Osteocyte (in vitro differentiated cells): ENCODE data around the gene STAT5B. TPM values are rescaled to one million over a fixed set of nuclear protein-coding genes. Genes with fewer than 3 reads are reported as not detected.
A peak's percentile ranks its signal among the peaks of the same experiment; 100 is the strongest.

Experiments
- DNase-seq: peaks from one replicate; pipeline ENCODE4 v3.0.0; 2021; ENCODE audit warnings: mixed read lengths; ENCODE audit not compliant: unreplicated experiment; ENCODE audit errors: extremely low spot score
- H3K27ac Mint-ChIP-seq: one replicate; pipeline ENCODE4 v1.8.0; 2021; ENCODE audit warnings: mild to moderate bottlenecking, mixed read lengths; ENCODE audit not compliant: unreplicated experiment
- H3K27me3 Mint-ChIP-seq: one replicate; pipeline ENCODE4 v1.8.0; 2021; ENCODE audit warnings: mixed read lengths; ENCODE audit not compliant: unreplicated experiment
- H3K36me3 Mint-ChIP-seq: one replicate; pipeline ENCODE4 v1.8.0; 2021; ENCODE audit warnings: mixed read lengths; ENCODE audit not compliant: unreplicated experiment
- H3K4me1 Mint-ChIP-seq: one replicate; pipeline ENCODE4 v1.8.0; 2021; ENCODE audit warnings: mixed read lengths; ENCODE audit not compliant: unreplicated experiment
- H3K4me3 Mint-ChIP-seq: one replicate; pipeline ENCODE4 v1.8.0; 2021; ENCODE audit warnings: mild to moderate bottlenecking, moderate library complexity, mixed read lengths; ENCODE audit not compliant: unreplicated experiment
- H3K9me3 Mint-ChIP-seq: one replicate; pipeline ENCODE4 v1.8.0; 2021; ENCODE audit warnings: mixed read lengths; ENCODE audit not compliant: unreplicated experiment
- total RNA-seq: library from RNA; stranded (reverse); gene quantifications from 2 replicates; pipeline ENCODE4 v1.2.1, GENCODE V29; 2021
- TF ChIP-seq, protein P1 (sequence below): fragments of 200-600 bp; sonication (generic); IDR thresholded peaks from 2 replicates; pipeline ENCODE4 v1.5.0; 2021; ENCODE audit warnings: antibody characterized with exemption, mild to moderate bottlenecking, moderate library complexity

STAT5B gene
- total RNA-seq, 1 donor from 2014 or later: 41.3 TPM

GRCh38 chr17:42281571-42282096 is 5.4 kb upstream of the STAT5B start:
- H3K4me1 Mint-ChIP-seq: peaks cover 30% of the 10 kb centered on the region
- TF ChIP-seq, protein P1, sequence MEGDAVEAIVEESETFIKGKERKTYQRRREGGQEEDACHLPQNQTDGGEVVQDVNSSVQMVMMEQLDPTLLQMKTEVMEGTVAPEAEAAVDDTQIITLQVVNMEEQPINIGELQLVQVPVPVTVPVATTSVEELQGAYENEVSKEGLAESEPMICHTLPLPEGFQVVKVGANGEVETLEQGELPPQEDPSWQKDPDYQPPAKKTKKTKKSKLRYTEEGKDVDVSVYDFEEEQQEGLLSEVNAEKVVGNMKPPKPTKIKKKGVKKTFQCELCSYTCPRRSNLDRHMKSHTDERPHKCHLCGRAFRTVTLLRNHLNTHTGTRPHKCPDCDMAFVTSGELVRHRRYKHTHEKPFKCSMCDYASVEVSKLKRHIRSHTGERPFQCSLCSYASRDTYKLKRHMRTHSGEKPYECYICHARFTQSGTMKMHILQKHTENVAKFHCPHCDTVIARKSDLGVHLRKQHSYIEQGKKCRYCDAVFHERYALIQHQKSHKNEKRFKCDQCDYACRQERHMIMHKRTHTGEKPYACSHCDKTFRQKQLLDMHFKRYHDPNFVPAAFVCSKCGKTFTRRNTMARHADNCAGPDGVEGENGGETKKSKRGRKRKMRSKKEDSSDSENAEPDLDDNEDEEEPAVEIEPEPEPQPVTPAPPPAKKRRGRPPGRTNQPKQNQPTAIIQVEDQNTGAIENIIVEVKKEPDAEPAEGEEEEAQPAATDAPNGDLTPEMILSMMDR: no peak
- no peak overlapping the region for H3K4me3 Mint-ChIP-seq
- H3K36me3 Mint-ChIP-seq: no peaks in the 10 kb centered on the region
- peak; percentile 79 for DNase-seq
- no peak overlapping the region for H3K27ac Mint-ChIP-seq
- H3K9me3 Mint-ChIP-seq: no peaks in the 10 kb centered on the region
- no peaks in the 10 kb centered on the region for H3K27me3 Mint-ChIP-seq

DNA sequence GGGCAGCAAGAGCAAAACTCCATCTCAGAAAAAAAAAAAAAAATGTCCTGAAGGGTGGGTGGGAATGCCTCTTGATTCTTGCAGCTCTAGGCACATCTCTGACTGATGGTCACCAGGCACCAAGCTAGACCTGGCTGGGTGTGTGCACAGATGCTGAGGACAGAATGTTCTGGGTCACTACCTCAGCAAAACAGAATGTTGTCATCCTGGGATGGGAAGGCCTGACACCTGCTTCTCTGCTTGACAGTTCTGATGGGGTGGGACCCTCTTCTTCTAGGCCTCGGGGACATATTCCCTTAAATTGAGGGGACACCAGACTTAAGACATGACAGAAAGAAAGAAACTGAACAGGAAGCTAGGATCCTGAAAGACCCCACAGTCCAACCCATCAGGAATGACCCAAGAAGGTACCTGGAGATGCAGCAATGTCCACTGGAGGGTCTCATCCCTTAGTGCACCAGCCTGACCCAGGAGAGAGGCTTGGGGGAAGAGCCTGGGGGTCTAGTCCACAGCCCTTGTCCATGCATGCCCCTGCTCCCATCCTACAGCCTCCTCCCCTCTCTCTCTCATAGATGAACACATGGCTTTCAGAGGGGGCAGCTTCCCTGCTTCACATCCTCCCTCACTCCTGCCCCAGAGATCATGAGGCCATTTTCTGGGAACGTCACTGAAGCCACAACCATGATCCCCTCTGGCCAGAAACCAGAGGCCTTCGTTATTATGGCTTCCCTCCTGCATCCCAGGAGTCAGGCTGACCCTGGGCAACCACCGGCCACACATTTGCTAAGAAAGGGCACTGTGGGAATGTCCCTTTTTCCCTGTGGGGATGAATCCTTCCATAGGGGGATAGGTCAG is 3.8 kb upstream of the STAT5B start:
- no peak overlapping the region for H3K4me3 Mint-ChIP-seq
- H3K36me3 Mint-ChIP-seq: no peaks in the 10 kb centered on the region
- H3K9me3 Mint-ChIP-seq: no peaks in the 10 kb centered on the region
- H3K27me3 Mint-ChIP-seq: no peaks in the 10 kb centered on the region
- no peak overlapping the region for H3K27ac Mint-ChIP-seq
- DNase-seq: no peak
- H3K4me1 Mint-ChIP-seq: peaks cover 31% of the 10 kb centered on the region
- TF ChIP-seq, protein P1: no peak

DNA sequence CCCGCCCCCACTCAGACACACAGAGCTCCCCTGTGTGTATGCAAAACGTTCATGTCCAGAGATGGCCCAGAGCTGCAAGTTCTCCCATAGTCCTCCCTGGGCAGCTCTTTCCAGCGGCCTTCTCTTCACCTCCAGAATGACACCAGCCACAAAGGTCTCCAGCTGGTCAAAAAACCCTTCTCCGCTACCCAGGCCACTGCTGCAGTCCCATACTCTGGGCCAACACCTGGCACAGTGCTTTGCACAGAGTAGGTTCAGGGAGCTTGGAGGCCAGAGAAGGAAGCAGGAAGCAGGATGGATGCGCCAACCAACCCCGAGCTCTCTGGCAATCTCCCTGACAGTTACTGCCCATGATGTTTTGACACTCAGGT is 1.1 kb upstream of the STAT5B start:
- Mint-ChIP-seq H3K36me3 (no peaks in the 10 kb centered on the region), H3K4me3 (peak overlapping the region; percentile 73), H3K4me1 (peaks cover 45% of the 10 kb centered on the region), H3K9me3 (no peaks in the 10 kb centered on the region), H3K27me3 (no peaks in the 10 kb centered on the region), H3K27ac (peak overlapping the region; percentile 84)
- TF ChIP-seq, protein P1: no peak
- DNase-seq: no peak

GRCh38 chr17:42276609-42277341 is 584 bp upstream of the STAT5B start:
- peak; percentile 86 for DNase-seq
- H3K27ac Mint-ChIP-seq: peak overlapping the region; percentile 84
- H3K4me1 Mint-ChIP-seq: peaks cover 45% of the 10 kb centered on the region
- TF ChIP-seq, protein P1: no peak
- no peaks in the 10 kb centered on the region for H3K27me3 Mint-ChIP-seq
- peak overlapping the region; percentile 73 for H3K4me3 Mint-ChIP-seq
- H3K36me3 Mint-ChIP-seq: no peaks in the 10 kb centered on the region
- H3K9me3 Mint-ChIP-seq: no peaks in the 10 kb centered on the region
